A673 (cell line): ENCODE measurements around the gene RIC1.

Experiments
- CTCF ChIP-seq: fragments of 300-800, 200-600 bp; sonication (generic); conservative IDR thresholded peaks from 2 replicates; pipeline ENCODE4 v1.5.1; 2017; ENCODE audit warnings: low read depth, mild to moderate bottlenecking, antibody characterized with exemption, low read length, moderate library complexity, mixed read lengths
- EZH2 ChIP-seq: fragments of 200-600 bp; sonication (generic); IDR thresholded peaks from 2 replicates; pipeline ENCODE4 v1.6.1; 2017; ENCODE audit warnings: borderline replicate concordance, low read depth, mild to moderate bottlenecking, mixed read lengths, antibody characterized with exemption, low read length; ENCODE audit not compliant: poor library complexity, severe bottlenecking

GRCh38 chr9:5587024-5587423 is 41.9 kb upstream of the RIC1 start:
- TF ChIP-seq CTCF (no peak), EZH2 (no peak)
